ENCODE measurements around the gene AGAP5. TPM values are rescaled to one million over a fixed set of nuclear protein-coding genes. Genes with fewer than 3 reads are reported as not detected.
"Not testable (repeated sequence)": the region's sequence is repeated elsewhere in the genome, so short reads cannot be mapped to it uniquely, and the experiment has no call there.

The AGAP5 gene
- total RNA-seq = 1 to 10 TPM; 8.1 to 9.3 TPM

- H3K9me3 Mint-ChIP-seq, H3K27me3 Mint-ChIP-seq, POLR2A ChIA-PET, CTCF ChIA-PET, DNase-seq, H3K27ac Mint-ChIP-seq, H3K4me1 Mint-ChIP-seq, H3K4me3 Mint-ChIP-seq: not testable (repeated sequence)
- peaks cover 21% of the 10 kb centered on the region for H3K36me3 Mint-ChIP-seq (ENCODE audit: low read depth)
Measured at GRCh38 chr10:73697675-73698159, at the start of gene AGAP5. Gene AGAP5 (minus strand): TSS chr10:73698109. CDS start chr10:73697755, 354 bp downstream.

DNA sequence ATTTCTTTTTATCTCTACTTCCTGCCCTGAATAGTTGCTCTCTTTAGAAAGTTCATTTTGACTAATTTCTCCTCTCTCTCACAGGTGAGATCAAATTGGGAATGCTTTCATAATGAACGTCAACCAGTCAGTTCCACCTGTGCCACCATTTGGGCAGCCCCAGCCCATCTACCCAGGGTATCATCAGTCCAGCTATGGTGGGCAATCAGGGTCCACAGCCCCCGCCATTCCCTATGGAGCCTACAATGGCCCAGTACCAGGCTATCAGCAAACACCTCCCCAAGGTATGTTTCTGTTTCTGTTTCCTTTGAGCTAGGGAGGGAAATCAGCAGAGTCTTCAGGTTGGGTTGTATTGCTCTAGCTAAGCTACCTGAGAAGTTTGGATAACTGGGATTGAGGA lies 48.8 kb upstream of the AGAP5 start:
- CTCF ChIA-PET = interaction anchor here (1.1 to 1.2 kb wide), 3 partner anchors 20 to 26 kb away, joined by 3 read pairs; no protein-coding TSS in a partner anchor
- peaks cover 53% of the 10 kb centered on the region for H3K4me1 Mint-ChIP-seq
- H3K4me3 Mint-ChIP-seq = peak overlapping the region; percentile 68
- peaks cover 47% of the 10 kb centered on the region for H3K36me3 Mint-ChIP-seq (ENCODE audit: low read depth)
- DNase-seq = no peak
- H3K27ac Mint-ChIP-seq = peak overlapping the region; percentile 59
- no peaks in the 10 kb centered on the region for H3K9me3 Mint-ChIP-seq
- no peaks in the 10 kb centered on the region for H3K27me3 Mint-ChIP-seq
- POLR2A ChIA-PET = interaction anchor here (0.9 to 6.8 kb wide), 4 partner anchors 7 to 64 kb away, joined by 3 to 164 read pairs (median 4); a partner anchor contains a TSS

DNA sequence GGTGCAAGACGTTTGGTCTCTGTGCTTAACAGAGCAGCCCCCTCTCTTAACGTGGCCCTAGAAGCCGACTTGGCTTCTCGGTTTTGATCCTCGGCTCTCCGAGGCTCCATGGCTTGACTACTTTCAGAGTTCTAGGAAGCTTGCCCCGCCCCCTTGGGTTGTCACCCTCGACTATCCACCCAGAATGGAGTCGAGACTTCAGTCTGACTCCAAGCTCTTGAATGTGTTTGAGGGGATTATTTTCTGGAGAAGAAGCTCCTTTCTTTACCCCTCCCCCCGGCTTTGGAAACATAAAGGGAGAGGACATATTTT lies 46.7 kb upstream of the AGAP5 start:
- CTCF ChIA-PET = interaction anchor here (0.8 to 3.3 kb wide), 6 partner anchors 9 to 135 kb away, joined by 3 to 31 read pairs (median 9); a partner anchor contains a TSS
- DNase-seq = peak; percentile 68
- POLR2A ChIA-PET = interaction anchor here (0.7 to 6.8 kb wide), 14 partner anchors 9 to 492 kb away, joined by 3 to 164 read pairs (median 12); partner anchors contain the start of genes CHCHD1, MRPS16 and PPP3CB
- H3K4me3 Mint-ChIP-seq = peak overlapping the region; percentile 94
- peaks cover 29% of the 10 kb centered on the region for H3K36me3 Mint-ChIP-seq (ENCODE audit: low read depth)
- H3K27me3 Mint-ChIP-seq = no peaks in the 10 kb centered on the region
- H3K9me3 Mint-ChIP-seq = no peaks in the 10 kb centered on the region
- H3K4me1 Mint-ChIP-seq = peaks cover 41% of the 10 kb centered on the region
- peak overlapping the region; percentile 99 for H3K27ac Mint-ChIP-seq

DNA sequence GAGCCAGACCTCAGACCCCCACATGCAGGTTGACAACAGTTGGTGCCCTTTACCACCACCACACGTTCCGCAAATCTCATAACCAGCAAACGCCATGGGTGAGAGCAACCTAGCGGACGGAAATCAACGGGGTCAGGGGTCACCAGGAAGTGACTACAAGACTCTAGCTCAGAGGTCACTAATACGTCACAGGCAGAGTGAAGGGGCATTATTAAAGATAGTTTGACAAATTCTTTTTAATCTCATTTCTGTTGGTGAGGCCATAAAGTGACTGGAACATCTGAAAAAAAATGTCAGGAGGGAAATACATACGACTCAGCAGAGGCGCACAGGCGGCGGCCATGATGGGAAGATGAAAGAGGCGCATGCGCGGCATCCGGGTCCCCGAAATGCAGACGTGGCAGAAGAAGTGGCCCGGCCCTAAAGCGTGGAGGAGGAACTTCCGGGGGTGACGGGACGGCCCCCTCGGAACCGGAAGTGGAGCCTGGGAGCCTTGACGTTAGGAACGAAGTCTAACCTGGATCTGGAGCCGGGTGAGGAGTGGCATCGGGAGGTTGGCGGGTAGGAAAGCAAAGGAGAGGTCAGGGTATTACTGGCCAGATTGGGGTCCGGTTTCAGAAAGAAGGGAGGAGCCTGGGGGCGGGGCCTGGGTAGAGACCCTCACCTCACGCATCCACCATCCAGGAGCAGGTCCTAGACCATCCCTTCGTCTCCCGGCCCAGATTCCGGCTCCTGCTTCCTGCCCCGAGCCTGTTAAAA lies 46.2 kb upstream of the AGAP5 start, which contains the start of gene SEC24C:
Gene SEC24C (plus strand): TSS at position 468 of the 759 bp plus-strand sequence. CDS start 2,461 bp downstream, outside the sequence.
- Mint-ChIP-seq H3K27ac (peak within 1 kb of the TSS; percentile 99), H3K4me1 (peaks cover 38% of the 10 kb centered on the region), H3K4me3 (peak within 1 kb of the TSS; percentile 94), H3K9me3 (no peaks in the 10 kb centered on the region), H3K36me3 (ENCODE audit: low read depth) (peaks cover 26% of the 10 kb centered on the region), H3K27me3 (no peaks in the 10 kb centered on the region)
- CTCF ChIA-PET = interaction anchor here (0.8 to 3.3 kb wide), 8 partner anchors 9 to 136 kb away, joined by 3 to 31 read pairs (median 6); a partner anchor contains a TSS
- POLR2A ChIA-PET = interaction anchor here (0.7 to 6.8 kb wide), 20 partner anchors 8 to 497 kb away, joined by 3 to 164 read pairs (median 8); partner anchors contain the start of genes ANXA7, CHCHD1, DNAJC9 and MRPS16
- DNase-seq = peak; percentile 97

DNA sequence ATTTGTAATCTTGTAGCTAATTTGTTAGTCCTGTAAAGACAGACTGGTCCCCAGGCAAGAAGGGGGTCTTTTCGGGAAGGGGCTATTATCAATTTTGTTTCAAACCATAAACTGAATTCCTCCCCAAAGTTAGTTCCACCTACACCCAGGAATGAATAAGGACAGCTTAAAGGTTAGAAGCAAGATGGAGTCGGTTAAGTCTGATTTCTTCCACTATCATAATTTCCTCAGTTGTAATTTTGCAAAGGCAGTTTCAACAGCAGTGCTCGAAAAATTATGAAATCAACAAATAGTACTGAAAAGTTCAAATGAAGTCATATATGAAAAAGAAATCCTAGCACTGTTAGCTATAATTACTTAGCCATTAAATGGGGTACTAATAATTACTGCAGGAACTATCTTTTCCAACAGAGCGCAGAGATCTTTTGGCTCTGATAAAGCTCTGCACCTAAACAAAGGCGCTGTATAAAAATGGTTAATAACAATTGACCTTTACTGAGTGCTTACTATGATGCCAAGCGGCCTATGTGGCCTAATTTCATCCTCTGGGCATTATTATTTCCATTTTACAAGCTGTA lies 45.5 kb upstream of the AGAP5 start:
- Mint-ChIP-seq H3K27ac (peak overlapping the region; percentile 99), H3K4me3 (peak overlapping the region; percentile 94), H3K4me1 (peaks cover 35% of the 10 kb centered on the region), H3K36me3 (ENCODE audit: low read depth) (peaks cover 23% of the 10 kb centered on the region), H3K9me3 (no peaks in the 10 kb centered on the region), H3K27me3 (no peaks in the 10 kb centered on the region)
- CTCF ChIA-PET = interaction anchor here (0.6 to 3.3 kb wide), 7 partner anchors 13 to 315 kb away, joined by 3 to 31 read pairs (median 4); a partner anchor contains a TSS
- POLR2A ChIA-PET = interaction anchor here (0.8 to 6.8 kb wide), 17 partner anchors 8 to 496 kb away, joined by 3 to 164 read pairs (median 9); partner anchors contain the start of genes ANXA7, CHCHD1, DNAJC9 and PPP3CB
- DNase-seq = no peak

DNA sequence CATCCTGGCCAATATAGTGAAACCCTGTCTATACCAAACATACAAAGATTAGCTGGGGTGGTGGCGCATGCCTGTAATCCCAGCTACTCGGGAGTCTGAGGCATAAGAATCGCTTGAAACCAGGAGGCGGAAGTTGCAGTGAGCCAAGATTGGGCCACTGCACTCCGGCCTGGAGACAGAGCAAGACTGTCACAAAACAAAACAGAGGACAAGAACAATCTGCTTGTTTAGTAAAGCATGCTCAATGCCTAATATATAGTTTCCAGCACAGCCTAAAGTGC lies 44.5 kb upstream of the AGAP5 start:
- ChIA-PET POLR2A (interaction anchor here (1.0 to 6.8 kb wide), 7 partner anchors 11 to 137 kb away, joined by 3 to 164 read pairs (median 20); partner anchors contain the start of genes CHCHD1 and ZSWIM8), CTCF (interaction anchor here (2.6 to 3.3 kb wide), 2 partner anchors 12 to 30 kb away, joined by 15 to 31 read pairs; a partner anchor contains a TSS)
- H3K36me3 Mint-ChIP-seq (ENCODE audit: low read depth) = peaks cover 25% of the 10 kb centered on the region
- no peaks in the 10 kb centered on the region for H3K27me3 Mint-ChIP-seq
- H3K4me1 Mint-ChIP-seq = peaks cover 33% of the 10 kb centered on the region
- peak overlapping the region; percentile 99 for H3K27ac Mint-ChIP-seq
- no peak overlapping the region for H3K4me3 Mint-ChIP-seq
- no peaks in the 10 kb centered on the region for H3K9me3 Mint-ChIP-seq
- DNase-seq = no peak

DNA sequence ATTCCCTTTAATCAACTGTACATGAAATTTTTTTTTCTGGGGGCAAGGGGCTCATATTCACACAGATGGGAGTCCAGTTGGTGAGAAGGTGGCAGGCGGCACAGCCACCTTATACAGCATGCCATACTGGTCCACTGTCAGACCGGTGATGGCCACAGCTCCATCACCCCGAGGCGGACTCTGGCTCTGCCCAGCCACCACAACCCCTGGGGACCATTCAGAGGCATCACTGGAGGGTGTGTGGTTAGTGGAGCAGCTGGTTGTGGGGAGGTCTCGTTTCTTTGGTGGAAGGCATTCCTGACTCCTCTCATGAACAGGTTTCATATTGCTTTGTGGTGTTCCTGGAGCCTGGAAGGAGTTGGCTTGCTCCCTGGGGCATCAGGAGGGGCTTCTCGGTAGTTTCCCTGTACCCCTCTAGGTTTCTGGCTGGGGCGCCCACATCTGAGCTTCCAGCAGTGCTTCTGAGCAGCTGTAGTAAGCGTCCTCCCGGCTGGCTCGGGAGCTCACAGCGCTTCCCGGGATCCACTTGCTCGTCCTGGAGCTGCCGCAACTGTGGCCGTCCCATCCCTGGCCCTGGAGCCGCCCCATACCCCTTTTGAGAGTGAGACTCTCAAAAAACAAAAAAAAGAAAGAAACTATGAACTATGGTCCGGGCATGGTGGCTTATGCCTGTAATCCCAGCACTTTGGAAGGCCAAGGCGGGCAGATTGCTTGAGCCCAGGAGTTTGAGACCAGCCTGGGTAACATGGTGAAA lies 42.8 kb upstream of the AGAP5 start:
- POLR2A ChIA-PET = interaction anchor here (6.8 kb wide), 1 partner anchor 9 kb away, joined by 164 read pairs; no protein-coding TSS in a partner anchor
- Mint-ChIP-seq H3K36me3 (ENCODE audit: low read depth) (peaks cover 15% of the 10 kb centered on the region), H3K4me1 (peaks cover 23% of the 10 kb centered on the region)
- DNase-seq, H3K9me3 Mint-ChIP-seq, H3K4me3 Mint-ChIP-seq, H3K27me3 Mint-ChIP-seq, H3K27ac Mint-ChIP-seq, CTCF ChIA-PET: not testable (repeated sequence)

GRCh38 chr10:73734796-73735305 lies 36.9 kb upstream of the AGAP5 start:
- Mint-ChIP-seq H3K4me1 (peaks cover 10% of the 10 kb centered on the region), H3K36me3 (ENCODE audit: low read depth) (peaks cover 7% of the 10 kb centered on the region), H3K27ac (no peak overlapping the region), H3K27me3 (no peaks in the 10 kb centered on the region), H3K4me3 (no peak overlapping the region), H3K9me3 (no peaks in the 10 kb centered on the region)
- ChIA-PET POLR2A (interaction anchor here (1.0 to 6.8 kb wide), 2 partner anchors 9 kb away, joined by 7 to 164 read pairs; partner anchors contain the start of gene SEC24C), CTCF (no interaction called here)
- DNase-seq = no peak

DNA sequence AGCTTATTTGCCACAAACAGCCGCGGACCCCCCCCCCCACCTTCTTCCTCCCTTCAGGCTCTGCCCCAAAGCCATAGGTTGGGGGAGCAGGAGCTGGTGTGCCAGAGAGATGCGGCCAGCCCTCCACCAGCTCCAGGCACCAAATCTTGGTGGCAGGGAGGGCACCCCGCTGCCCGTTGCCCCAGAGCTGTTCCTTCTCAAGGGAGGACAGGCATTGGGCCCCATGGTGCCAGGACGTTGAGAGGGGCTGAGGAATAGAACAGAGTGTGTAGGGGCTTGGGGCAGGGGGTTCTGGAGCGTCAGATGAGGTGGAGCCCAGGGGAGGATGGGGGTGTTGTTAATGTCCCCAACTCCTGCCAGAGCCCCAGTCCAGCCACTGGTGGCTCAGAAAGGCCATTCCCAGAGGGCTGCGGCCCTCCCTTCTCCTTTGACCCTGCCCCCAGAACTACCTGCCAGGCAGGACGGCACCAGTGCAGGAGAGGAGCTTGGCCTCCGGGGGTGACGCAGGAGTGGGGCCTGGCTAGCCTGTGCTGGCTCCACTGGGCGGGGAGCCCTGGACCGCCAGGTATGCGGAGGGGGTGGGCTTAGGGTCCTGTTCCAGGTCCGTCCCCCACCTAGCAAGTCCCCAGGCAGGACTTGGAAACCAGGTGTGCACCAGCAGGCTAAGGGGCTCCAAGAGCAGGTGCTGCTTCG lies 36.3 kb upstream of the AGAP5 start:
- peaks cover 14% of the 10 kb centered on the region for H3K4me1 Mint-ChIP-seq
- H3K36me3 Mint-ChIP-seq (ENCODE audit: low read depth) = peaks cover 9% of the 10 kb centered on the region
- no peak overlapping the region for H3K27ac Mint-ChIP-seq
- no peak overlapping the region for H3K4me3 Mint-ChIP-seq
- CTCF ChIA-PET = no interaction called here
- POLR2A ChIA-PET = interaction anchor here (6.8 kb wide), 1 partner anchor 10 kb away, joined by 164 read pairs; the partner anchor contains the start of gene SEC24C
- DNase-seq = no peak
- no peaks in the 10 kb centered on the region for H3K9me3 Mint-ChIP-seq
- H3K27me3 Mint-ChIP-seq = no peaks in the 10 kb centered on the region

DNA sequence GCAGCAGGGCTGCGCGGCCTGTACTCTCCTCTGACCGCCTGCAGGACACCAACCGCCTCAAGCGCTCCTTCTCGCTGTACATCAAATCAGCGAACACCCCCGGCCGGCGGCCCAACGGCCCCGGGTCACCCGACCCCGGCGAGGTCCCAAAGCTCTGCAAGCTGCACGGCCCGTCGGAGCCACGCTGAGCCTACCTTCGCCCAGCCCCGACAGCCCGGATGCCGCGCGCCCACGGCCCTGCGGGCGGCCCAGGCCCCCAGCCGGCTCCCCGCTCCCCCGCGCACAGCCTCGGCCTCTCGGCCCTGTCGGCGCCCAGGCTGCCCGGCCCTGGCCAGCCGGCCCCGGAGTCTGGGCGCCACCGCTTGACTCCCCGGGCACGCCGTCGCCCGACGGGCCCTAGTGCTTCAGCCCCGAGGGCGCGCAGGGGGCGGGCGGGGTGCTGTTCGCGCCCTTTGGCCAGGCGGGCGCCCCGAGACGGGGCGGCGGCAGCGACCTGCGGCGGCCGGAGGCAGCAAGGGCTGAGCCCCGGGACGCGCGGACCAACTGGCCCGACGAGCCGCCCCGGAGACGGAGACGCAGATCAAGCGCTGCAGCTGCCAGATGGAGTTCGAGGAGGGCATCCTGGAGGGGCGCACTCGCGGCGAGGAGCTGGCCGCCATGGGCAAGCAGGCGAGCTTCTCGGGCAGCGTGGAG lies 35.2 kb upstream of the AGAP5 start:
- no peaks in the 10 kb centered on the region for H3K27me3 Mint-ChIP-seq

GRCh38 chr10:73732426-73732825 lies 34.5 kb upstream of the AGAP5 start:
- H3K9me3 Mint-ChIP-seq = no peaks in the 10 kb centered on the region
- peak overlapping the region; percentile 47 for H3K4me3 Mint-ChIP-seq
- ChIA-PET POLR2A (interaction anchor here (3.3 to 6.8 kb wide), 2 partner anchors 12 to 40 kb away, joined by 24 to 164 read pairs; partner anchors contain the start of gene SEC24C), CTCF (interaction anchor here (2.9 to 3.9 kb wide), 2 partner anchors 11 to 89 kb away, joined by 6 to 31 read pairs; partner anchors contain the start of gene SEC24C)
- H3K4me1 Mint-ChIP-seq = peaks cover 19% of the 10 kb centered on the region
- no peak for DNase-seq
- H3K36me3 Mint-ChIP-seq (ENCODE audit: low read depth) = peaks cover 7% of the 10 kb centered on the region
- no peaks in the 10 kb centered on the region for H3K27me3 Mint-ChIP-seq
- peak overlapping the region; percentile 16 for H3K27ac Mint-ChIP-seq

More for the DNA sequence above, 35.2 kb upstream of the AGAP5 start:
- ChIA-PET CTCF (interaction anchor here (2.9 kb wide), 1 partner anchor 89 kb away, joined by 6 read pairs; no protein-coding TSS in a partner anchor), POLR2A (interaction anchor here (6.8 kb wide), 1 partner anchor 11 kb away, joined by 164 read pairs; the partner anchor contains the start of gene SEC24C)
- Mint-ChIP-seq H3K4me3 (no peak overlapping the region), H3K27ac (no peak overlapping the region), H3K9me3 (no peaks in the 10 kb centered on the region), H3K4me1 (peaks cover 16% of the 10 kb centered on the region), H3K36me3 (ENCODE audit: low read depth) (peaks cover 9% of the 10 kb centered on the region)
- no peak for DNase-seq

Data from activated CD4-positive, alpha-beta memory T cell treated with anti-CD3 and anti-CD28 coated beads, Interleukin-2, amount 10 ng/mL, durations not matched to agents 7 days and 5 days (primary cell).